ENCODE measurements around the gene ASTL.

GRCh38 chr2:96153291-96153713 lies 15.0 kb upstream of the ASTL start:
- TF ChIP-seq EZH2 (IDR thresholded peaks at IDR 0.05; ENCODE audit: insufficient read depth, poor library complexity, severe bottlenecking): no peak
- TF ChIP-seq EZH2phosphoT487 (IDR thresholded peaks at IDR 0.05; ENCODE audit: insufficient read depth, low read depth): no peak

Measured in GM23248 (cell line).